ENCODE measurements around the gene KCTD17. TPM values are rescaled to one million over a fixed set of nuclear protein-coding genes. Genes with fewer than 3 reads are reported as not detected.
A peak's percentile ranks its signal among the peaks of the same experiment; 100 is the strongest.

Gene KCTD17
- total and polyA plus RNA-seq, 12 donors, result 6.9 to 49.2 (median 16.4) TPM

- H3K27me3 ChIP-seq, result no peaks in the 10 kb centered on the region
- H3K4me3 ChIP-seq, result no peak overlapping the region
- H3K27ac ChIP-seq, result peak overlapping the region in 1 of 10 donors; percentile 37
- H3K9me3 ChIP-seq, result peaks cover 0 to 7% (median 0%) of the 10 kb centered on the region in 11 donors
- no peaks in the 10 kb centered on the region for H3K36me3 ChIP-seq
- 27 to 34% methylated on average over 2 of the region's 2 CpGs for WGBS, 2 donors
- no peak for ATAC-seq
- no peak for DNase-seq
- TF ChIP-seq CTCF (IDR thresholded peaks at IDR 0.05), result no peak
- H3K4me1 ChIP-seq, result peaks cover 0 to 40% (median 22%) of the 10 kb centered on the region in 9 donors
- intact Hi-C loops (cut with DNase I), result no loop called here
Observed at GRCh38 chr22:37007651-37008050, 43.9 kb upstream of the KCTD17 start.

GRCh38 chr22:37008365-37008764 lies 43.2 kb upstream of the KCTD17 start:
- peak overlapping the region in 1 of 10 donors; percentile 37 for H3K27ac ChIP-seq
- intact Hi-C loops (cut with DNase I), result no loop called here
- peak in 5 of 8 donors; percentile 36 to 67 (median 52) for ATAC-seq

GRCh38 chr22:37009490-37009889 lies 42.1 kb upstream of the KCTD17 start:
- H3K36me3 ChIP-seq, result no peaks in the 10 kb centered on the region
- WGBS, 2 donors, result 78 to 83% methylated on average over 2 of the region's 2 CpGs
- H3K27me3 ChIP-seq, result no peaks in the 10 kb centered on the region
- H3K4me1 ChIP-seq, result peaks cover 0 to 41% (median 24%) of the 10 kb centered on the region in 9 donors
- ATAC-seq (no peak), DNase-seq (no peak)
- TF ChIP-seq CTCF (IDR thresholded peaks at IDR 0.05), result no peak
- intact Hi-C loops (cut with DNase I), result no loop called here
- no peak overlapping the region for H3K27ac ChIP-seq
- no peak overlapping the region for H3K4me3 ChIP-seq
- H3K9me3 ChIP-seq, result peaks cover 0 to 7% (median 0%) of the 10 kb centered on the region in 11 donors

More at GRCh38 chr22:37008365-37008764, 43.2 kb upstream of the KCTD17 start:
- H3K36me3 ChIP-seq, result no peaks in the 10 kb centered on the region
- peaks cover 0 to 7% (median 0%) of the 10 kb centered on the region in 11 donors for H3K9me3 ChIP-seq
- TF ChIP-seq CTCF (IDR thresholded peaks at IDR 0.05), result no peak
- no peak overlapping the region for H3K4me3 ChIP-seq
- DNase-seq, result no peak
- H3K4me1 ChIP-seq, result peaks cover 0 to 41% (median 24%) of the 10 kb centered on the region in 9 donors
- WGBS, 2 donors, result 53 to 67% methylated on average over 2 of the region's 2 CpGs
- H3K27me3 ChIP-seq, result no peaks in the 10 kb centered on the region

- no peak for TF ChIP-seq CTCF (IDR thresholded peaks at IDR 0.05)
- DNase-seq, result no peak
- 83% methylated on average over 4 of the region's 4 CpGs for WGBS, 2 donors
- H3K4me1 ChIP-seq, result peaks cover 0 to 48% (median 27%) of the 10 kb centered on the region in 9 donors
- no peak for ATAC-seq
- H3K36me3 ChIP-seq, result no peaks in the 10 kb centered on the region
- peaks cover 0 to 3% (median 0%) of the 10 kb centered on the region in 11 donors for H3K9me3 ChIP-seq
- H3K4me3 ChIP-seq, result no peak overlapping the region
- intact Hi-C loops (cut with DNase I), result no loop called here
- H3K27ac ChIP-seq, result no peak overlapping the region
- no peaks in the 10 kb centered on the region for H3K27me3 ChIP-seq
Observed at GRCh38 chr22:37010174-37010573, 41.4 kb upstream of the KCTD17 start.
